ENCODE measurements around the gene TACC2.
A peak's percentile ranks its signal among the peaks of the same experiment; 100 is the strongest.

TACC2 gene

DNA sequence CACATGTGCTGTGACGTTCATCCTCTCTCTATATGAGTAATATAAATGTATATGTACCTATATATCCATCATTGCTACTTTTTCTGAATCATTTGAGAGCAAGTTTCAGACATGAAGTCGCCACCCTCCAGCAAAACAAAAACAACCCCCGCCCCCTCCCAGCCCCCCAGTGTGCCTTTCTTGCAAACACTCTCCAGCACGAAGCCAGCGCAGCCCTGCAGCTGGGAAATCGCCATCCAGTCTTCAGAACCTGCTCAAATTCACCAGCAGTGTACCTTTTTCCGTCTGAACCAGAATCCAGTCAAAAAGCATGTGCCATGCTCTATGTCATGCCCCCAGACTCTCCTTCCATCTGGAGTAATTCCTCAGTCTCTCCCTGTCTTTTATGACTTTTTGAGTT lies 135.8 kb downstream of the TACC2 start:
- DNase-seq = no peak

DNA sequence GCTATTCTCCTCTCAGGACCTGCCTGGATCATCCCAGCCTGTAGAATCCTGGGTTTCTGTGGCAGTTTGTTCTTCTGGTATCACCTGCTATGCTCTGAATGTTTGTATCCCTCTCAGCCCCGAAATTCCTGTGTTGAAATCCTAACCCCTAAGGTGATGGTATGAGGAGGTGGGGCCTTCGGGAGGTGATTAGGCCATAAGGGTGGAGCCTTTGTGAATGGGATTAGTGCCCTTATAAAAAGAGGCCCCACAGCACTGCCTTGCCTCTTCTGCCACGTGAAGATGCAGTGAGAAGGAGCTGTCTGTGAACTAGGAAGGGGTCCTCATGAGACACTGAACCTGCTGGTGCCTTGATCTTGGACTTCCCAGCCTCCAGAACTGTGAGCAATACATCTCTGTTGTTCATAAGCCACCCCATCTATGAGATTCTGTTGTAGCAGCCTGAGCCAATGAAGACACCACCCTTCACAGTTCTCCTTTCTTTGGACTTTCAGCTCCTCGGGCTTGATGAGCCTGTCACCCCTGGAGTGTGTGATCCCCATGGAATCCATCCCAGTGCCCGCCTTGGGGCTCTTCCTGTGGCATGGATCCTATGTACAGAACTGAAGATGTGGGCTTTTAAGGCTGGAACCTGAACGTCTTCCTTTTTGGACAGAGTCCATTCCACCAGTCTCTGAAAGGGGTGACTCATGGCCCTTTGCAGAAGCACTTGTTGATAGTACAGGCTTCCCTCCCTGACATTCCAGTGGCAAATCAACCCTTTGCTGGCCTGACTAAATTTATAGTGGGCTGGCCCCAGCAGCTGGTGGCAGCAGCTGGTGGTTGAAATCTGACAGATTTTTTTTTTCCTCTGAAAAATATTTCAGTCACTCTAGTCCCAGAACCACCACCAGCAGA lies 138.0 kb downstream of the TACC2 start:
- DNase-seq = peak; percentile 90

DNA sequence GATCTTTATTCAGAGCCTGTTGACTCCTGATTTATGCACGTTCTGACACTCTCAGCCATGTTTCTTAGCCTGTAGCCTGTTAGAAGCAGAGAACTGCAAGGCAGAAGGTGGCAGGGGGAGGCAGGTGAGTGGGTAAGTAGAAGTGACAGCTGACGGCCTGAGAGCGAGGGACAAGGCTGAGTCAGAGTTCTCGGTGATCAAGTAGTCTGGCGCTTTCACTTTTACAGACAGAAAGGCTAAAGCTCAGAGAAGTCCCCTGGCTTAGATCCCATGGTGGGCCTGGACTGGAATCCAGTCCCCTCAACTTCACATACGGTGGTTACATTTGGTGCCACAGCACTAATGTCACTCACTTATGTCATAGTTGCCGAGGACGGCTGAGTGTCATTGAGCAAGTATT lies 139.0 kb downstream of the TACC2 start:
- peak; percentile 85 for DNase-seq

- peak; percentile 42 for DNase-seq
These were observed 139.4 kb downstream of the TACC2 start for GRCh38 chr10:122128357-122128756.

DNA sequence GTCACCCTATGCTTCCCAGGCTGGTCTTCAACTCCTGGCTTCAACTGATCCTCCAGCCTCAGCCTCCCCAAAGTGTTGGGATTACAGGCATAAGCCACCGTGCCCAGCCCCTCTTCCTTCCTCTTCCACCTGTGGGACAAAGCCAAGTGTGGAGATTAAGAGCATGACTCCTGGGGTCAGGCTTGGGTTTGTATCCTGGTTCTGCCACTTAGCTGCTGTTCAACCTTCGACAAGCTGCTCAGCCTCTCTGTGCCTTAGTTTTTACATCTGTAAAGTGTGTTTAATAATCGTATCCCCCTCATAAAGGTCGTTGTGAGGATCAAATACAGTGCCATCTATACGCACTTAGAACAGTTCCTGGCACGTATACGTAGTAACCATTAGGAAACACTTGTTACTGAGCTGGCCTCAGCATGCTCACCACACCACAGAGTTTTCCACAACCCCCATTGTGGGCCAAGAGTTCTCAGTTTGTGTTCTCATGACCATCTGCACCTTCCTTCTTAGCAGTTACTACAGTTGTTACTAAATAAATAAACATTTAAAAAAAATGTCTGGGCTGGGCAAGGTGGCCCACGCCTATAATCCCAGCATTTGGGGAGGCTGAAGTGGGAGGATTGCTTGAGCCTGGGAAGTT lies 141.6 kb downstream of the TACC2 start:
- no peak for DNase-seq

DNA sequence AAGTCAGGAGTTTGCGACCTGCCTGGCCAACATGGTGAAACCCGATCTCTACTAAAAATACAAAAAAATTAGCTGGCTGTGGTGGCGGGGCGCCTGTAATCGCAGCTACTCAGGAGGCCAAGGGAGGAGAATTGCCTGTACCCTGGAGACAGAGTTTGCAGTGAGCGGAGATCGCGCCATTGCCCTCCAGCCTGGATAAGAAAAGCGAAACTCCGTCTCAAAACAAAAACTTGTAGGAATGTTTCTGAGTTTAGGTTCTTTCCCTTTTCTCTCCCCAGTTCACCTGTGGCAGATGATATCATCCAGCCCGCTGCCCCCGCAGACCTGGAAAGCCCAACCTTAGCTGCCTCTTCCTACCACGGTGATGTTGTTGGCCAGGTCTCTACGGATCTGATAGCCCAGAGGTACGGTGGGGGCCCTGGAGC lies 143.4 kb downstream of the TACC2 start:
- DNase-seq = peak; percentile 88

- DNase-seq = no peak
These were observed 144.1 kb downstream of the TACC2 start for GRCh38 chr10:122132882-122133565.

- no peak for DNase-seq
These were observed 146.5 kb downstream of the TACC2 start for GRCh38 chr10:122135251-122136025.

DNA sequence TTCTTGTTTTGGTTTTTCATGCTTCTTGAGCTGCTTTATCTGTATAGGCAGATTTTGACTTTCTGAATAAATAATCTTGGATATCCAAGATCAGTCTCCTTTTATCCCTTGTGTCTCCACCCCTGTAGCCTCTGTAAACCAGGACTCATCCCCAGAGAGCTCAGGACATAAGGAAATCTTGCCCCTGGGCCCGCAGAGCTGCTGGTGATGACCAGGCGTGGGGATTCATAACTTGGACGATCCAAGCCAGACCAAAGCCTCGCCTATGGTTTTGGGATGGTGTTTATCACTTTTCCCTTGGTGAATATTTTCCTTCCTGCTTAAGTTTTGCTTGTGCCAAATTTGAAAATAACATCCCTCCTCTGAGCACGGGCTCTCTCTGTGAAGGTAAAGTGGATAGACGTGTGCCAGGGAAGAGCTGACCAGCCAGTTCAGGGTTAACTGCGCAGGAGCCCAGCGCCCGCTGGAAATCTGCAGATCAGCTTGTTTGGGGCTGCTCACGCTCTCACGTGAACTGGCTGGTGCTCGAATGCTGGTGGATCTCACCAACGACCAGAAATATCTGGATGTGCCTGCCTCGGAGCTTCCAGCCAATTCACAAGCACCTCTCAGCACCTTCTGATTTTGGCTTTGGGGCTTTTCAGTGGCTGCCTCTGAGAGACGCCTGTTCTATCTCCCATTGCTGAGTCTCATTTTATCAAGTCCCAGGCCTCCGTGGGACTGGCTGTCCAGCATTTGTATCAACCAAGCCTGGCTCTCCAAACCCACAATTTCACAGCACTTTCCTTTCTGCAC lies 150.1 kb downstream of the TACC2 start:
- DNase-seq = no peak

- DNase-seq = no peak
These were observed 150.7 kb downstream of the TACC2 start for GRCh38 chr10:122139627-122140170.

- peak; percentile 56 for DNase-seq
These were observed 151.5 kb downstream of the TACC2 start for GRCh38 chr10:122140461-122140902.

GRCh38 chr10:122140941-122141623 lies 152.1 kb downstream of the TACC2 start:
- peak; percentile 72 for DNase-seq

- DNase-seq = no peak
These were observed 153.1 kb downstream of the TACC2 start for GRCh38 chr10:122141821-122142640.

GRCh38 chr10:122142641-122143237 lies 153.8 kb downstream of the TACC2 start:
- DNase-seq = peak; percentile 67

DNA sequence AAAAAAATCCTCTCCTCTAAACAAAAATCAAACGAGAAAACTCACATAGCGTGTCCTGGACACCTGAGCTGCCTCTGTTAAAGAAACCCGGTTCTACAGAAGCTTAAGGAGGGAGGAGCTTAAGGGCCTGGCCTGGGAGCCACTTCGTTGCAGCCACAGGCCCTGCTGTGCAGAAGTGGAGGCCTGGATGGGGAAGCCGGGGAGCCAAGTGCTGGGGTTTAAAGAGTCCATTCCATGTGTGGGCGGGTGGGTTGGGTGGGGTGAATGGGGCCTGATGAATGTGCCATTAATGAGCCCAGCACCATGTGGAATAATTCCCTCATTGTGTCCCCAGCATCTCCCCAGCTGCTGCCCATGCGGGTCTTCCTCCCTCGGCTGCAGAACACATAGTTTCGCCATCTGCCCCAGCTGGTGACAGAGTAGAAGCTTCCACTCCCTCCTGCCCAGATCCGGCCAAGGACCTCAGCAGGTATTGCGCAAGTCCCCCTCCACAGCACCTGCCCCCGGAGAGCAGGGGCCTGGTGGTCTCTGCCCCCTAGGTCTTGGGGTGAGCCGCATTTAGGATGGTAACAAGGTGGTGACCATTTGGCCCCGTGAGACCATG lies 154.4 kb downstream of the TACC2 start:
- peak; percentile 79 for DNase-seq

DNA sequence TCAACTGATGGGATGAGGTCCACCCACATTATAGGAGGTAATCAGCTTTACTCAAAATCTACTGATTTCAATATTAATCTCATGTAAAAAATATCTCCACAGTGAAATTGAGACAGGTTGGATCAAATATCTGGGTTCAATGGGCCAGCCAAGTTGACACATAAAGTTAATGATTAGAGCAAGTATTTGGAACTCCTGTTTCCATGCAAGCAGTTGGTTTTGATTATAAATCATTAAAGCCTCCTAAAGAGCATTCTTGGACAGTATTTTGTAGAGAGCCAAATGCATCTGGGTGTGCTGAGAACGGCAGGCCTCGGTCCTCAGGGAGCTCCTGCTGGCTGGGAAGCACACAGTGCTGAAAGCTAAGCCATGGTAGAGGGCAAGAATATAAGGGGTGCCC lies 155.2 kb downstream of the TACC2 start:
- DNase-seq = no peak

- DNase-seq = no peak
These were observed 156.2 kb downstream of the TACC2 start for GRCh38 chr10:122145113-122145512.

GRCh38 chr10:122147663-122148062 lies 158.7 kb downstream of the TACC2 start:
- no peak for DNase-seq

- no peak for DNase-seq
These were observed 160.1 kb downstream of the TACC2 start for GRCh38 chr10:122148876-122149560.
